GM23338 (cell line): ENCODE results near the gene FTL.

Experiments
- EZH2 ChIP-seq: fragments of 200-600 bp; sonication (generic); IDR thresholded peaks from one replicate; pipeline ENCODE4 v1.8.0; 2017; ENCODE audit warnings: antibody characterized with exemption, mild to moderate bottlenecking, low read depth; ENCODE audit not compliant: unreplicated experiment
- EZH2phosphoT487 ChIP-seq: fragments of 200-600 bp; sonication (generic); IDR thresholded peaks from one replicate; pipeline ENCODE4 v1.8.1; 2018; ENCODE audit warnings: antibody characterized with exemption; ENCODE audit not compliant: unreplicated experiment
- TF ChIP-seq, protein P1 (sequence below), 2 experiments: fragments of 200-600 bp in 1 of 2; sonication (generic) in 1 of 2; conservative IDR thresholded peaks; 2 replicates each; pipeline versions ENCODE4 v1.5.1 to v1.6.1; 2016 to 2017; ENCODE audit warnings: antibody characterized with exemption in 2 of 2, low read depth in 2 of 2, mild to moderate bottlenecking in 2 of 2, moderate library complexity in 1 of 2
- TF ChIP-seq, protein P2 (sequence below): IDR thresholded peaks from one replicate; pipeline ENCODE4 v1.6.1; 2018; ENCODE audit warnings: antibody characterized with exemption; ENCODE audit not compliant: unreplicated experiment
- TF ChIP-seq, protein P3 (sequence below): IDR thresholded peaks from 2 replicates; pipeline ENCODE4 v1.6.1; 2016; ENCODE audit warnings: antibody characterized with exemption

DNA sequence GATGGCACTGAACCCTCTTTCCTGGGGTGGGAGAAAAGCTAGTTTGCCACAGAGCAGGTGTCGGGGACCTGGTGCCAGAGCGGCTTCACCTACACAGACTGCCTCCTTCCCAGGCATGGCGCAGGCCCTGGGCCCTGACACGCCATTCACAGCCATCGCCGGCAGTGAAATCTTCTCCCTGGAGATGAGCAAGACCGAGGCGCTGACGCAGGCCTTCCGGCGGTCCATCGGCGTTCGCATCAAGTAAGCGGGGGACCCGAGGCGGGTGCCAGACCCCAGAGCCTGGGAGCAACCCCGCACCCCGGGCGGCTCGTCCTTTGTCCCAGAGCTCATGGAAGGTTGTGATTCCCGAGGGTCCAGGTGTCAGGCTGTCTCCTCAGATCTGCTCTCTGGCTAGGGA is 41.8 kb downstream of the FTL start:
- TF ChIP-seq, protein P1, sequence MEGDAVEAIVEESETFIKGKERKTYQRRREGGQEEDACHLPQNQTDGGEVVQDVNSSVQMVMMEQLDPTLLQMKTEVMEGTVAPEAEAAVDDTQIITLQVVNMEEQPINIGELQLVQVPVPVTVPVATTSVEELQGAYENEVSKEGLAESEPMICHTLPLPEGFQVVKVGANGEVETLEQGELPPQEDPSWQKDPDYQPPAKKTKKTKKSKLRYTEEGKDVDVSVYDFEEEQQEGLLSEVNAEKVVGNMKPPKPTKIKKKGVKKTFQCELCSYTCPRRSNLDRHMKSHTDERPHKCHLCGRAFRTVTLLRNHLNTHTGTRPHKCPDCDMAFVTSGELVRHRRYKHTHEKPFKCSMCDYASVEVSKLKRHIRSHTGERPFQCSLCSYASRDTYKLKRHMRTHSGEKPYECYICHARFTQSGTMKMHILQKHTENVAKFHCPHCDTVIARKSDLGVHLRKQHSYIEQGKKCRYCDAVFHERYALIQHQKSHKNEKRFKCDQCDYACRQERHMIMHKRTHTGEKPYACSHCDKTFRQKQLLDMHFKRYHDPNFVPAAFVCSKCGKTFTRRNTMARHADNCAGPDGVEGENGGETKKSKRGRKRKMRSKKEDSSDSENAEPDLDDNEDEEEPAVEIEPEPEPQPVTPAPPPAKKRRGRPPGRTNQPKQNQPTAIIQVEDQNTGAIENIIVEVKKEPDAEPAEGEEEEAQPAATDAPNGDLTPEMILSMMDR (conservative IDR thresholded peaks at IDR 0.05; ENCODE audit: low read depth in 2 of 2): no peak
- no peak for TF ChIP-seq EZH2phosphoT487
- TF ChIP-seq, protein P2, sequence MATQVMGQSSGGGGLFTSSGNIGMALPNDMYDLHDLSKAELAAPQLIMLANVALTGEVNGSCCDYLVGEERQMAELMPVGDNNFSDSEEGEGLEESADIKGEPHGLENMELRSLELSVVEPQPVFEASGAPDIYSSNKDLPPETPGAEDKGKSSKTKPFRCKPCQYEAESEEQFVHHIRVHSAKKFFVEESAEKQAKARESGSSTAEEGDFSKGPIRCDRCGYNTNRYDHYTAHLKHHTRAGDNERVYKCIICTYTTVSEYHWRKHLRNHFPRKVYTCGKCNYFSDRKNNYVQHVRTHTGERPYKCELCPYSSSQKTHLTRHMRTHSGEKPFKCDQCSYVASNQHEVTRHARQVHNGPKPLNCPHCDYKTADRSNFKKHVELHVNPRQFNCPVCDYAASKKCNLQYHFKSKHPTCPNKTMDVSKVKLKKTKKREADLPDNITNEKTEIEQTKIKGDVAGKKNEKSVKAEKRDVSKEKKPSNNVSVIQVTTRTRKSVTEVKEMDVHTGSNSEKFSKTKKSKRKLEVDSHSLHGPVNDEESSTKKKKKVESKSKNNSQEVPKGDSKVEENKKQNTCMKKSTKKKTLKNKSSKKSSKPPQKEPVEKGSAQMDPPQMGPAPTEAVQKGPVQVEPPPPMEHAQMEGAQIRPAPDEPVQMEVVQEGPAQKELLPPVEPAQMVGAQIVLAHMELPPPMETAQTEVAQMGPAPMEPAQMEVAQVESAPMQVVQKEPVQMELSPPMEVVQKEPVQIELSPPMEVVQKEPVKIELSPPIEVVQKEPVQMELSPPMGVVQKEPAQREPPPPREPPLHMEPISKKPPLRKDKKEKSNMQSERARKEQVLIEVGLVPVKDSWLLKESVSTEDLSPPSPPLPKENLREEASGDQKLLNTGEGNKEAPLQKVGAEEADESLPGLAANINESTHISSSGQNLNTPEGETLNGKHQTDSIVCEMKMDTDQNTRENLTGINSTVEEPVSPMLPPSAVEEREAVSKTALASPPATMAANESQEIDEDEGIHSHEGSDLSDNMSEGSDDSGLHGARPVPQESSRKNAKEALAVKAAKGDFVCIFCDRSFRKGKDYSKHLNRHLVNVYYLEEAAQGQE: no peak
- TF ChIP-seq EZH2: no peak
- TF ChIP-seq, protein P3, sequence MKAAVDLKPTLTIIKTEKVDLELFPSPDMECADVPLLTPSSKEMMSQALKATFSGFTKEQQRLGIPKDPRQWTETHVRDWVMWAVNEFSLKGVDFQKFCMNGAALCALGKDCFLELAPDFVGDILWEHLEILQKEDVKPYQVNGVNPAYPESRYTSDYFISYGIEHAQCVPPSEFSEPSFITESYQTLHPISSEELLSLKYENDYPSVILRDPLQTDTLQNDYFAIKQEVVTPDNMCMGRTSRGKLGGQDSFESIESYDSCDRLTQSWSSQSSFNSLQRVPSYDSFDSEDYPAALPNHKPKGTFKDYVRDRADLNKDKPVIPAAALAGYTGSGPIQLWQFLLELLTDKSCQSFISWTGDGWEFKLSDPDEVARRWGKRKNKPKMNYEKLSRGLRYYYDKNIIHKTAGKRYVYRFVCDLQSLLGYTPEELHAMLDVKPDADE: no peak
